ENCODE results near the gene NR4A3.

The NR4A3 gene

GRCh38 chr9:99825172-99826046, 3.7 kb downstream of the NR4A3 start (continued):
- TF ChIP-seq, protein P1, sequence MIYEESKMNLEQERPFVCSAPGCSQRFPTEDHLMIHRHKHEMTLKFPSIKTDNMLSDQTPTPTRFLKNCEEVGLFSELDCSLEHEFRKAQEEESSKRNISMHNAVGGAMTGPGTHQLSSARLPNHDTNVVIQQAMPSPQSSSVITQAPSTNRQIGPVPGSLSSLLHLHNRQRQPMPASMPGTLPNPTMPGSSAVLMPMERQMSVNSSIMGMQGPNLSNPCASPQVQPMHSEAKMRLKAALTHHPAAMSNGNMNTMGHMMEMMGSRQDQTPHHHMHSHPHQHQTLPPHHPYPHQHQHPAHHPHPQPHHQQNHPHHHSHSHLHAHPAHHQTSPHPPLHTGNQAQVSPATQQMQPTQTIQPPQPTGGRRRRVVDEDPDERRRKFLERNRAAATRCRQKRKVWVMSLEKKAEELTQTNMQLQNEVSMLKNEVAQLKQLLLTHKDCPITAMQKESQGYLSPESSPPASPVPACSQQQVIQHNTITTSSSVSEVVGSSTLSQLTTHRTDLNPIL (CRISPR knock-in tag; IDR thresholded peaks at IDR 0.05; ENCODE audit: low read depth): no peak

GRCh38 chr9:99826579-99826978, 4.9 kb downstream of the NR4A3 start:
- ATAC-seq: no peak
- no peak for TF ChIP-seq ESRRG (CRISPR knock-in tag; IDR thresholded peaks at IDR 0.05)
- TF ChIP-seq, protein P1 (CRISPR knock-in tag; IDR thresholded peaks at IDR 0.05; ENCODE audit: low read depth): no peak
- no peak for TF ChIP-seq PATZ1 (CRISPR knock-in tag; IDR thresholded peaks at IDR 0.05; ENCODE audit: borderline replicate concordance)
- TF ChIP-seq TOX (CRISPR knock-in tag; IDR thresholded peaks at IDR 0.05; ENCODE audit: borderline replicate concordance): no peak
- no peak for TF ChIP-seq PPARA (CRISPR knock-in tag; IDR thresholded peaks at IDR 0.05; ENCODE audit: borderline replicate concordance)
- TF ChIP-seq ZFP30 (CRISPR knock-in tag; IDR thresholded peaks at IDR 0.05): no peak
- no peak for TF ChIP-seq GLIS3 (CRISPR knock-in tag; IDR thresholded peaks at IDR 0.05)
- no peak for TF ChIP-seq CSDC2 (CRISPR knock-in tag; IDR thresholded peaks at IDR 0.05)

- ATAC-seq: no peak
Measured at GRCh38 chr9:99827244-99827643, 5.6 kb downstream of the NR4A3 start.

More at GRCh38 chr9:99827244-99827643, 5.6 kb downstream of the NR4A3 start:
- TF ChIP-seq ISL1 (CRISPR knock-in tag; IDR thresholded peaks at IDR 0.05) (no peak), ZNF70 (CRISPR knock-in tag; IDR thresholded peaks at IDR 0.05) (no peak), CSDC2 (CRISPR knock-in tag; IDR thresholded peaks at IDR 0.05) (no peak), OSR1 (CRISPR knock-in tag; IDR thresholded peaks at IDR 0.05) (no peak), PATZ1 (CRISPR knock-in tag; IDR thresholded peaks at IDR 0.05; ENCODE audit: borderline replicate concordance) (no peak), GLIS3 (CRISPR knock-in tag; IDR thresholded peaks at IDR 0.05) (no peak), ZC3H10 (CRISPR knock-in tag; IDR thresholded peaks at IDR 0.05) (no peak), TSHZ2 (CRISPR knock-in tag; IDR thresholded peaks at IDR 0.05) (no peak), SNAI2 (CRISPR knock-in tag; IDR thresholded peaks at IDR 0.05) (no peak), TCF4 (CRISPR knock-in tag; IDR thresholded peaks at IDR 0.05; ENCODE audit: borderline replicate concordance) (no peak), ZNF8 (CRISPR knock-in tag; IDR thresholded peaks at IDR 0.05) (no peak), ARNTL (CRISPR knock-in tag; IDR thresholded peaks at IDR 0.05; ENCODE audit: borderline replicate concordance, low read depth) (no peak), ZFP30 (CRISPR knock-in tag; IDR thresholded peaks at IDR 0.05) (no peak), RARB (CRISPR knock-in tag; IDR thresholded peaks at IDR 0.05) (no peak)
- TF ChIP-seq, protein P2, sequence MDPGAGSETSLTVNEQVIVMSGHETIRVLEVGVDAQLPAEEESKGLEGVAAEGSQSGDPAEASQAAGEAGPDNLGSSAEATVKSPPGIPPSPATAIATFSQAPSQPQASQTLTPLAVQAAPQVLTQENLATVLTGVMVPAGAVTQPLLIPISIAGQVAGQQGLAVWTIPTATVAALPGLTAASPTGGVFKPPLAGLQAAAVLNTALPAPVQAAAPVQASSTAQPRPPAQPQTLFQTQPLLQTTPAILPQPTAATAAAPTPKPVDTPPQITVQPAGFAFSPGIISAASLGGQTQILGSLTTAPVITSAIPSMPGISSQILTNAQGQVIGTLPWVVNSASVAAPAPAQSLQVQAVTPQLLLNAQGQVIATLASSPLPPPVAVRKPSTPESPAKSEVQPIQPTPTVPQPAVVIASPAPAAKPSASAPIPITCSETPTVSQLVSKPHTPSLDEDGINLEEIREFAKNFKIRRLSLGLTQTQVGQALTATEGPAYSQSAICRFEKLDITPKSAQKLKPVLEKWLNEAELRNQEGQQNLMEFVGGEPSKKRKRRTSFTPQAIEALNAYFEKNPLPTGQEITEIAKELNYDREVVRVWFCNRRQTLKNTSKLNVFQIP (CRISPR knock-in tag; IDR thresholded peaks at IDR 0.05; ENCODE audit: borderline replicate concordance, low read depth): no peak
- TF ChIP-seq, protein P1 (CRISPR knock-in tag; IDR thresholded peaks at IDR 0.05; ENCODE audit: low read depth): no peak
- TF ChIP-seq, protein P3, sequence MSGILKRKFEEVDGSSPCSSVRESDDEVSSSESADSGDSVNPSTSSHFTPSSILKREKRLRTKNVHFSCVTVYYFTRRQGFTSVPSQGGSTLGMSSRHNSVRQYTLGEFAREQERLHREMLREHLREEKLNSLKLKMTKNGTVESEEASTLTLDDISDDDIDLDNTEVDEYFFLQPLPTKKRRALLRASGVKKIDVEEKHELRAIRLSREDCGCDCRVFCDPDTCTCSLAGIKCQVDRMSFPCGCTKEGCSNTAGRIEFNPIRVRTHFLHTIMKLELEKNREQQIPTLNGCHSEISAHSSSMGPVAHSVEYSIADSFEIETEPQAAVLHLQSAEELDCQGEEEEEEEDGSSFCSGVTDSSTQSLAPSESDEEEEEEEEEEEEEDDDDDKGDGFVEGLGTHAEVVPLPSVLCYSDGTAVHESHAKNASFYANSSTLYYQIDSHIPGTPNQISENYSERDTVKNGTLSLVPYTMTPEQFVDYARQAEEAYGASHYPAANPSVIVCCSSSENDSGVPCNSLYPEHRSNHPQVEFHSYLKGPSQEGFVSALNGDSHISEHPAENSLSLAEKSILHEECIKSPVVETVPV (CRISPR knock-in tag; IDR thresholded peaks at IDR 0.05): no peak

All from SK-N-SH treated with all-trans-retinoic acid at 6 μM for 48 hours (cell line).